Measurements from ENCODE around the gene NSD1.

Gene NSD1

DNA sequence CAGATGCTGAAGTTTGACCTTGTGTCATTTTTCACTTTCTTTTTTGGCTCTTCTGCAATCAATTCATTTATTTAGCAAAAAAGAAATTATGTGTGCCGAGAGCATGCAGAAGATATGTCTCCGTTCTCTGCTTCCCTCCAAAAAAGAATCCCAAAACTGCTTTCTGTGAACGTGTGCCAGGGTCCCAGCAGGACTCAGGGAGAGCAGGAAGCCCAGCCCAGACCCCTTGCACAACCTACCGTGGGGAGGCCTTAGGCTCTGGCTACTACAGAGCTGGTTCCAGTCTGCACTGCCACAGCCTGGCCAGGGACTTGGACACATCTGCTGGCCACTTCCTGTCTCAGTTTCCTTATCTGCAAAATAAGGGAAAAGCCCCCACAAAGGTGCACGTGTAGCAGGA is 44.4 kb upstream of the NSD1 start:
- no peak overlapping the region for H3K27ac ChIP-seq
- TF ChIP-seq, protein P1, sequence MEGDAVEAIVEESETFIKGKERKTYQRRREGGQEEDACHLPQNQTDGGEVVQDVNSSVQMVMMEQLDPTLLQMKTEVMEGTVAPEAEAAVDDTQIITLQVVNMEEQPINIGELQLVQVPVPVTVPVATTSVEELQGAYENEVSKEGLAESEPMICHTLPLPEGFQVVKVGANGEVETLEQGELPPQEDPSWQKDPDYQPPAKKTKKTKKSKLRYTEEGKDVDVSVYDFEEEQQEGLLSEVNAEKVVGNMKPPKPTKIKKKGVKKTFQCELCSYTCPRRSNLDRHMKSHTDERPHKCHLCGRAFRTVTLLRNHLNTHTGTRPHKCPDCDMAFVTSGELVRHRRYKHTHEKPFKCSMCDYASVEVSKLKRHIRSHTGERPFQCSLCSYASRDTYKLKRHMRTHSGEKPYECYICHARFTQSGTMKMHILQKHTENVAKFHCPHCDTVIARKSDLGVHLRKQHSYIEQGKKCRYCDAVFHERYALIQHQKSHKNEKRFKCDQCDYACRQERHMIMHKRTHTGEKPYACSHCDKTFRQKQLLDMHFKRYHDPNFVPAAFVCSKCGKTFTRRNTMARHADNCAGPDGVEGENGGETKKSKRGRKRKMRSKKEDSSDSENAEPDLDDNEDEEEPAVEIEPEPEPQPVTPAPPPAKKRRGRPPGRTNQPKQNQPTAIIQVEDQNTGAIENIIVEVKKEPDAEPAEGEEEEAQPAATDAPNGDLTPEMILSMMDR (conservative IDR thresholded peaks at IDR 0.05): no peak

DNA sequence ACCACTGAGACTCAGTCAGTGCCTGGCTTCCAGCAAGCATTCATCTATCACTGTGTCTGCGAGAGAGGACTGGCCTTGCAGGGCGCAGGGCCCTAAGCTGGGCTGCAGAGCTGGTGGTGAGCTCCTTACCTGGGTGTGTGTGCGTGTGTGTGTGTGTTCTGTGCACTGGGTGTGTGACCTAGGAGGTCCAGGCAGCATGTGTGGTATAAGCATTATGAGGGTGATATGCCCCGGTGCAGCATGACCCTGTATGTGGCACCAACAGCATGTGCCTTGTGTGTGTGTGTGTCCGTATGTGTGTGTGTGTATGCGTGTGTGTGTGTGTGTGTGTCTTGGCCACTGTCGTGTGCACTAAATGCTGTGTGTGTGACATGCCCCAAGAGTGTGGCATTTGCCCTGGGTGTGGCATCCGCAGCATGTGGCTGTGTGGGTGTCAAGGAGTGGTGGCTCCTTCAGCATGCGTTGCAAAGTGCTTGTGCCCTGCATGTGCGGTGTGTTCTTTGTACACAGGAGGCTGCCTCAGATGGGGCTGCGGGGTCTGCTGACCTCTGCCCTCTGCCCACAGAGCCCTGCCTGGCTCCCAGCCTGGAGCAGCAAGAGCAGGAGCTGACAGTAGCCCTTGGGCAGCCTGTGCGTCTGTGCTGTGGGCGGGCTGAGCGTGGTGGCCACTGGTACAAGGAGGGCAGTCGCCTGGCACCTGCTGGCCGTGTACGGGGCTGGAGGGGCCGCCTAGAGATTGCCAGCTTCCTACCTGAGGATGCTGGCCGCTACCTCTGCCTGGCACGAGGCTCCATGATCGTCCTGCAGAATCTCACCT is 43.5 kb upstream of the NSD1 start:
- TF ChIP-seq, protein P1 (conservative IDR thresholded peaks at IDR 0.05): no peak
- H3K27ac ChIP-seq: no peak overlapping the region

DNA sequence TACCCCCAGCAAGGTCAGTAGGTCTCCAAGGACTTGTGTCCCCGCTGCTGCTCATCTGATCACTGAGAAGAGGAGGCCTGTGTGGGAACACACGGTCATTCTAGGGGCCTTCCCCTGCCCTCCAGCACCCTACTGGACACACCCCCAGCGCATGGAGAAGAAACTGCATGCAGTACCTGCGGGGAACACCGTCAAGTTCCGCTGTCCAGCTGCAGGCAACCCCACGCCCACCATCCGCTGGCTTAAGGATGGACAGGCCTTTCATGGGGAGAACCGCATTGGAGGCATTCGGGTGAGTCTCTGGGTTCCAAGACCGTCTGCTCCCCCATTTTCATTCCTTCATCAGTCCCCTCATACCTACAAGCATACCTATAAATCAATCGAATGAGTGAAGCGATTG is 42.8 kb upstream of the NSD1 start:
- TF ChIP-seq, protein P1 (conservative IDR thresholded peaks at IDR 0.05): no peak
- H3K27ac ChIP-seq: no peak overlapping the region

DNA sequence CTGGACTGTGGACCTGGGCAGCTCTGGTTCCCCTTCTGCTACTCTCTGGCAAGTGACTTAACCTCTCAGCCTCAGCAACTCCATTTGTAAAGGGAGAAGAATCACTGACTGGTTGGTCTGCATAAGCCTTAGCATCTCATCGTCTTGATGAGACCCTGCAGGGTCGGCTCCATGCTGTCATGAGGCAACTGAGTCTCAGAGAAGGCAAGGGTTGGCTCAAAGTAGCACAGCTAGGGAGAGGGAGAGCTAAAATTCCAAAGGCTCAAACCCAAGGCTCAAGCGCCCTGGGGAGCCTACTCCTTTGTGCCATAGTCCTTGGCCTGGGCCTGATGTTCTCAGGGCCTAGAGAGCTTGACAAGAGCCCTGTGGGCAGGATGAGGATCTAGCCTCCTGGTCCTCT is 42.3 kb upstream of the NSD1 start:
- TF ChIP-seq, protein P1 (conservative IDR thresholded peaks at IDR 0.05): no peak
- no peak overlapping the region for H3K27ac ChIP-seq

DNA sequence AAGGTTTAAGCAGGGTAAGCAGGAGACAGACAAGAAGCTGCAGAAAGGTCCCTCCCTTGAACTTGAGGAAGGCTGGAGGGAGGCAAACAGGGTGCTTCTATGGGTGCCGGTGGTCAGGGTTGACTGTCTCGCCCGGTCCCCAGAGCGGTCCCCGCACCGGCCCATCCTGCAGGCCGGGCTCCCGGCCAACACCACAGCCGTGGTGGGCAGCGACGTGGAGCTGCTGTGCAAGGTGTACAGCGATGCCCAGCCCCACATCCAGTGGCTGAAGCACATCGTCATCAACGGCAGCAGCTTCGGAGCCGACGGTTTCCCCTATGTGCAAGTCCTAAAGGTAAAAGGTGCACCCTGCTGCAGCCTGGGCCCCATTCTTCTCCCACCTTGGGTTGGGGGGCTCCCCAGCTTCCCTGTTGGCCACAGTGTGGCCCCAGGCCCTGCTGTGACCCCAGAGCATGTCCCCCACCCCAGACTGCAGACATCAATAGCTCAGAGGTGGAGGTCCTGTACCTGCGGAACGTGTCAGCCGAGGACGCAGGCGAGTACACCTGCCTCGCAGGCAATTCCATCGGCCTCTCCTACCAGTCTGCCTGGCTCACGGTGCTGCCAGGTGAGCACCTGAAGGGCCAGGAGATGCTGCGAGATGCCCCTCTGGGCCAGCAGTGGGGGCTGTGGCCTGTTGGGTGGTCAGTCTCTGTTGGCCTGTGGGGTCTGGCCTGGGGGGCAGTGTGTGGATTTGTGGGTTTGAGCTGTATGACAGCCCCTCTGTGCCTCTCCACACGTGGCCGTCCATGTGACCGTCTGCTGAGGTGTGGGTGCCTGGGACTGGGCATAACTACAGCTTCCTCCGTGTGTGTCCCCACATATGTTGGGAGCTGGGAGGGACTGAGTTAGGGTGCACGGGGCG is 41.1 kb upstream of the NSD1 start:
- H3K27ac ChIP-seq: no peak overlapping the region
- TF ChIP-seq, protein P1 (conservative IDR thresholded peaks at IDR 0.05): no peak

DNA sequence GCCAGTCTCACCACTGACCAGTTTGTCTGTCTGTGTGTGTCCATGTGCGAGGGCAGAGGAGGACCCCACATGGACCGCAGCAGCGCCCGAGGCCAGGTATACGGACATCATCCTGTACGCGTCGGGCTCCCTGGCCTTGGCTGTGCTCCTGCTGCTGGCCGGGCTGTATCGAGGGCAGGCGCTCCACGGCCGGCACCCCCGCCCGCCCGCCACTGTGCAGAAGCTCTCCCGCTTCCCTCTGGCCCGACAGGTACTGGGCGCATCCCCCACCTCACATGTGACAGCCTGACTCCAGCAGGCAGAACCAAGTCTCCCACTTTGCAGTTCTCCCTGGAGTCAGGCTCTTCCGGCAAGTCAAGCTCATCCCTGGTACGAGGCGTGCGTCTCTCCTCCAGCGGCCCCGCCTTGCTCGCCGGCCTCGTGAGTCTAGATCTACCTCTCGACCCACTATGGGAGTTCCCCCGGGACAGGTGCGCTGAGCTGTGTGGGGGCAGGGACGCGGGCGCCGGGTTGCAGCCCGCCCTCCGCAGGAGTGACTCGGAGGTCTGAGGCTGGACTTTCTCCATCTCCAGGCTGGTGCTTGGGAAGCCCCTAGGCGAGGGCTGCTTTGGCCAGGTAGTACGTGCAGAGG is 40.4 kb upstream of the NSD1 start:
- no peak overlapping the region for H3K27ac ChIP-seq
- TF ChIP-seq, protein P1 (conservative IDR thresholded peaks at IDR 0.05): no peak

DNA sequence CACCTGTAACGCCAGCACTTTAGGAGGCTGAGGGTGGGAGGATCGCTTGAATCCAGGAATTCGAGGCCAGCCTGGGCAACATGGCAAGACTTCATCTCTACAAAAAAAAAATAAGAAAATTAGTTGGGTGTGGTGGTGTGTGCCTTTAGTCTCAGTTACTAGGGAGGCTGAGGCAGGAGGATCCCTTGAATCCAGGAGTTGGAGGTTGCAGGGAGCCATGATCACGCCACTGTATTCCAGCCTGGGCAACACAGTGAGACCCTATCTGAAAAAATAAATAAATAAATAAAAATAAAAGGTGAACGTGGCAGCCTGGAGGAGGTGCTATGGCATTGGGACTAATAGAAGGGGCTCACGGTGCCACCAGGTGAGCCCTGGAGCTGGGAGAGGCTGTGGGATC is 39.8 kb upstream of the NSD1 start:
- TF ChIP-seq, protein P1 (conservative IDR thresholded peaks at IDR 0.05): no peak
- no peak overlapping the region for H3K27ac ChIP-seq
